T-helper 9 cell (primary cell): ENCODE data around the gene PMM2.
"Not testable (repeated sequence)": the region's sequence is repeated elsewhere in the genome, so short reads cannot be mapped to it uniquely, and the experiment has no call there.

Experiments used
- DNase-seq: peaks from one replicate; pipeline ENCODE4 v3.0.0-alpha.2; 2020
- total RNA-seq, 2 donors: gene quantifications; one replicate each; lab custom pipeline; 2026; lab: John Stamatoyannopoulos, UW

PMM2 gene
- total RNA-seq, result 33.8 to 68.4 reads per million in 2 donors

GRCh38 chr16:8797364-8798173 is at the start of gene PMM2, which contains the start of gene TMEM186:
TSS of gene PMM2 (plus strand) at chr16:8797839. CDS start at chr16:8797883, 44 bp downstream.
TSS of gene TMEM186 (minus strand) at chr16:8797639. CDS start at chr16:8797614, 25 bp downstream.
- peak; percentile 92 for DNase-seq

DNA sequence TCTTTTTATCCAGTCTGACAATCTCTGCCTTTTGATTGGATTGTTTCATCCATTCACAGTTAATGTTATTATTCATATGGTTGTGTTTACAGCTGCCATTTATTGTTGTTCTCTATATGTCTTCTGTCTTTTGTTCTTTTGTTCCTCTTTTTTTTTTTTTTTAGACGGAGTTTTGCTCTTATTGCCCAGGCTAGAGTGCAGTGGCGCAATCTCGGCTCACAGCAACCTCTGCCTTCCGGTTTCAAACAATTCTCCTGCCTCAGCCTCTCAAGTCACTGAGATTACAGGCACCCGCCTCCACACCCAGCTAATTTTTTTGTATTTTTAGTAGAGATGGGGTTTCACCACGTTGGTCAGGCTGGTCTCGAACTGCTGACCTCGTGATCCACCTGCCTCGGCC is 48.7 kb upstream of the PMM2 start:
- not testable (repeated sequence) for DNase-seq

DNA sequence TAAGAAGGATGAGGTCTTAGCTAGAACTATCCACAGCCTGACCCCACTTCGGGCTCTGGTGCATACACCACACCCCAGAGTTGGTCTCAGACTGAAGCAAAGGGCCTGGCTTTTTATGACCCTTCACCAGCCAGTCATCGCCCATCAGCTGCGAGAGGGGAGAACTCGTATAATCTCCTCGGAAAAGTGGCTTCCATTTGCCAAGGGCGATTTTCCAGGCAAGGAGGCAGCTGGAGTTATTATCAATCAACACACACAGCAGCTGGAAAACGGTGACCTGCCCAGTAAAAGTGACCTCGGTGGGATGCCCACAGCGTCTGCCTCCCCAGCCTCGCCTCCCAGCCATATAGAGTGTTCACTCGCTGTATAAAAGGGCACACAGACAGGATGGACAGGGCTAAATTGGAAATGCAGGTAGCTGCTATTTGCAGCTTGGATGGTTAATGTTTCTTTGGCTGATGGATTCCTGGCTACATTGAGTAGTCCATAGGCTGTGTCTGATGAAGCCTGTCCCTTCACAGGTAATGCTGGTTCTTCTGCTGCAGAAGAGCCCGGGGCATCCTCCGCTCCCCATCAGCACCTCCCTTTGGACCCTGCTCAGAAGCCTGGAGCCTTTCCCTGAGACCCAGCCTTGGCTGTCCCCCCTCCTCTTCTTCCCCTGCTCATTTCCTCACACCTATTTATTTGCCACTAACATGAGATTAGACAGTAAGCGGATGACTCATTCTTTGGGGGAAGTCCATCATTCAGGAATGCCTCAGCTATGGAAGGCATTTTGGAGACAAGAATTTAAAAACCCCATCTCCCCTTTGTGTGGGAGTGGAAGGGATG is 45.9 kb upstream of the PMM2 start:
- no peak for DNase-seq

GRCh38 chr16:8752706-8753105 is 44.9 kb upstream of the PMM2 start:
- no peak for DNase-seq

DNA sequence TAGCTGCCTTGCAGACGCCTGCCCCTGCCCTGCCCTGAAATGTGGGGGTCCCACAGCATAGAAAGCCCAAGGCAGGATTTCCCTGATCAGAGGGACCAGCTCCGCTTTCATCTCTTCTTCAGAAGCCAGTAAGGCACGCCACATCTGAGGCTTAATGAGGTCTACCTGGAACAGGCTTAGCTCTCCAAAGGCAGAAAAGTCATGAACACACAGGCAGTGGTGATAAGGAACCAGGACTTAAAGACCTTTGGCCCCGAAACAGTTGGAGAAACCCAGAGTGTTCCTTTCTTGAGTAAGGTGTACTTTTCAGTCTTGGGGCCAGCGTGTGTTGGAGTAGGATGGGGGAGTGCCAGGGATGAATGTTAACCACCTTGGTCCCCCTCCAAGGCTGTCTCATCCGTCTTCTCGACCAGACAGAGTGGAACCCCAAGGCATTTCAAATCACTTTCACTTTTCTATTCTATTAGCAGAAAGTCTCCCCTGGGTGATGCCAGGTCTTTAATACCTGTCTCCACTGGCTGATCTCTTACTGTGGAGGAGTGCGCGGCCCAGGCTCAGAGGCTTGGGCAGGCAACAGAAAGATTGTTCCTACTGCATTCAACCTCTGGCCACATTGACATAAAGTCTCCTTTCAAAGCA is 44.1 kb upstream of the PMM2 start:
- no peak for DNase-seq

GRCh38 chr16:8756755-8757154 is 40.9 kb upstream of the PMM2 start:
- DNase-seq, result no peak

DNA sequence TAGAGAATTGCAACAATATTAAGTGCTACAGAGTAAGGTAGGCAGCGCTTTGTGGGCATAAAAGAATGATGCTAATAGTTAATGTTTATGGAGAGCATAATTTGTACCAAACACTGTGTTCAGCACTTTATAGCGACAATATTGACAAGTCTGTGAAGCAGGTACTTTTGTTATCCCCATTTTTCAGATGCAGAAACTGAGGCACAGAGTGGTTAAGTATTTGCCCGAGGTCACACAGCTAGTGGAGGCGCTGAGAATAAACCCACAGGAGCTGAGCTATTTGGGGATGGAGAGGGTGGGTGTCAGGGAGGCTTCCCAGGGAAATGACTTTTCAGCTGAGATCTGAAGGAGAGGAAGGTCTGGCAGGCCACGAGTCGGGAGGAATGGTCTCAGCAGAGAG is 39.6 kb upstream of the PMM2 start:
- no peak for DNase-seq

- no peak for DNase-seq
These were observed 37.6 kb upstream of the PMM2 start for GRCh38 chr16:8760021-8760420.

DNA sequence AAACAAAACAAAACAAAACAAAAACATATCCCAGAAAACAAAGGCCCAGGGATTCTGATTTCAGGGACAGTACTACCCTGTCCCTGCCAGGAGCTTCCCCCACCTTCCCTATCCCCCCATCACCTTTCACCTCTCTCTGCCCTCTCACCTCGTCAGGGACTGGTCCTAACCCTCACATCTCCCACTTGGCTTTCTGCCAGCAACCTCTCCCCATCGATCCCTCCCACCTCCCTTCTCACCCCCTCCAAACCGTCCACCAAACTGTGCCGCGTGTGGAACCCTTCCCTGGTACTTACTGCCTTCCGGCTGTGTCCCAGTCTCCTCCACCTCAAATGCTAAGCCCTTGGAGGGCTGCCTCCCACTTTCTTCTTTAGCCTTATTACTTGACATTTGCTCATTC is 36.6 kb upstream of the PMM2 start:
- DNase-seq, result no peak

GRCh38 chr16:8762254-8762653 is 35.4 kb upstream of the PMM2 start:
- DNase-seq, result no peak

GRCh38 chr16:8763083-8763482 is 34.6 kb upstream of the PMM2 start:
- DNase-seq, result no peak

GRCh38 chr16:8763899-8764298 is 33.7 kb upstream of the PMM2 start:
- no peak for DNase-seq

- no peak for DNase-seq
These were observed 33.0 kb upstream of the PMM2 start for GRCh38 chr16:8764525-8765250.

GRCh38 chr16:8767176-8767575 is 30.5 kb upstream of the PMM2 start:
- no peak for DNase-seq

DNA sequence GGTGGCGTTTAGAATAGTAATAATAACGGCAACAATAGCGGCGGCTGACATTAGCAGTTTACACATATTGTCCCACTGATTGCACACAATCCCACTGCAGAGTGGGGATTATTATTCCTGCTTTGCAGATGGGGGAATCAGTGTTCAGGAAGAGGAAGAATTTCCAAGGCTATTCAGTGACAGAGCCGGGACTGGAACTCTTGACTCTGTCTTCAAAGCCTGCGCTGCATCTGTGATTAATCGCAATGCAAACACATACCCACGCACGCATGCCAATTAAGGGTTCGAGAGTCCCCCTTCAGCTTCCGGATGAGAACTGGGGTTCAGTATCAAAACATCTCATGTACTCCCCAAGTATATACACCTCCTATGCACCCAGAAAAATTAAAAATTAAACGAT is 29.4 kb upstream of the PMM2 start:
- no peak for DNase-seq

- no peak for DNase-seq
These were observed 28.9 kb upstream of the PMM2 start for GRCh38 chr16:8768692-8769091.

GRCh38 chr16:8773537-8773936 is 24.1 kb upstream of the PMM2 start:
- no peak for DNase-seq

DNA sequence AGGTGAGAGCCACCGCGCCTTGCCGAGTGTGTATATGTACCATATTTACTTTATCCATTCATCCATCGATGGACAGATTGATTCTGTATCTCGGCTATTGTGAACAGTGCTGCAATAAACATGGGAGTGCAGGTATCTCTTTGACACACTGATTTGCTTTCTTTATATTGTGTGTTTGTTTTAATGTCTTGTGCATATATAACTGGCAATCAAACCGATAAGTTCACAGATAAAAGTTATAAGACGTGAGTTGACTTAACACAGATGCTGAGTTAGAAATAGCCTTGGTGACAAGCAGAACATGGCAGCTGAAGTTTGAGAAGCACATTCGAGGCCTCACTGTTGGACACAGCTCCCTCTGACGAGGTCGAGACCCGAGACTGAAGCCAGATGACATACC is 23.4 kb upstream of the PMM2 start:
- DNase-seq, result no peak

- DNase-seq, result no peak
These were observed 22.3 kb upstream of the PMM2 start for GRCh38 chr16:8775359-8775758.

- no peak for DNase-seq
These were observed 21.5 kb upstream of the PMM2 start for GRCh38 chr16:8776129-8776584.

GRCh38 chr16:8777217-8777616 is 20.4 kb upstream of the PMM2 start:
- DNase-seq, result no peak

- no peak for DNase-seq
These were observed 15.8 kb upstream of the PMM2 start for GRCh38 chr16:8781797-8782196.

GRCh38 chr16:8782673-8783072 is 15.0 kb upstream of the PMM2 start:
- no peak for DNase-seq
